Measurements from ENCODE around the gene HOXB2.

The HOXB2 gene

GRCh38 chr17:48551596-48552465 is 6.9 kb upstream of the HOXB2 start:
- no peaks in the 10 kb centered on the region for H3K9me3 ChIP-seq (ENCODE audit: severe bottlenecking)
- H3K27me3 ChIP-seq (ENCODE audit: insufficient read depth, poor library complexity, severe bottlenecking) = no peaks in the 10 kb centered on the region
- peaks cover 11% of the 10 kb centered on the region for H3K4me1 ChIP-seq (ENCODE audit: insufficient read depth, poor library complexity, severe bottlenecking)
- H3K27ac ChIP-seq (ENCODE audit: poor library complexity, severe bottlenecking) = no peak overlapping the region
- ATAC-seq (ENCODE audit: low read depth) (no peak), DNase-seq (ENCODE audit: low spot score) (no peak)
- H3K36me3 ChIP-seq (ENCODE audit: low read depth) = peaks cover 19% of the 10 kb centered on the region
- no peak for TF ChIP-seq CTCF (IDR thresholded peaks at IDR 0.05; ENCODE audit: poor library complexity, severe bottlenecking)
- no peak overlapping the region for H3K4me3 ChIP-seq (ENCODE audit: severe bottlenecking)

- no peak for TF ChIP-seq CTCF (IDR thresholded peaks at IDR 0.05; ENCODE audit: poor library complexity, severe bottlenecking)
- H3K36me3 ChIP-seq (ENCODE audit: low read depth) = peaks cover 19% of the 10 kb centered on the region
- DNase-seq (ENCODE audit: low spot score) = no peak
- ATAC-seq (ENCODE audit: low read depth) = no peak
- no peaks in the 10 kb centered on the region for H3K27me3 ChIP-seq (ENCODE audit: insufficient read depth, poor library complexity, severe bottlenecking)
- H3K4me3 ChIP-seq (ENCODE audit: severe bottlenecking) = no peak overlapping the region
- peaks cover 5% of the 10 kb centered on the region for H3K4me1 ChIP-seq (ENCODE audit: insufficient read depth, poor library complexity, severe bottlenecking)
- H3K9me3 ChIP-seq (ENCODE audit: severe bottlenecking) = no peaks in the 10 kb centered on the region
- H3K27ac ChIP-seq (ENCODE audit: poor library complexity, severe bottlenecking) = no peak overlapping the region
Observed at GRCh38 chr17:48551214-48551555, 6.3 kb upstream of the HOXB2 start.

GRCh38 chr17:48550502-48551213 is 5.7 kb upstream of the HOXB2 start:
- TF ChIP-seq CTCF (IDR thresholded peaks at IDR 0.05; ENCODE audit: poor library complexity, severe bottlenecking) = no peak
- no peaks in the 10 kb centered on the region for H3K27me3 ChIP-seq (ENCODE audit: insufficient read depth, poor library complexity, severe bottlenecking)
- no peak for DNase-seq (ENCODE audit: low spot score)
- no peak for ATAC-seq (ENCODE audit: low read depth)
- no peaks in the 10 kb centered on the region for H3K4me1 ChIP-seq (ENCODE audit: insufficient read depth, poor library complexity, severe bottlenecking)
- H3K27ac ChIP-seq (ENCODE audit: poor library complexity, severe bottlenecking) = no peak overlapping the region
- H3K9me3 ChIP-seq (ENCODE audit: severe bottlenecking) = no peaks in the 10 kb centered on the region
- H3K36me3 ChIP-seq (ENCODE audit: low read depth) = peaks cover 19% of the 10 kb centered on the region
- H3K4me3 ChIP-seq (ENCODE audit: severe bottlenecking) = no peak overlapping the region

- H3K4me3 ChIP-seq (ENCODE audit: severe bottlenecking) = no peak overlapping the region
- H3K4me1 ChIP-seq (ENCODE audit: insufficient read depth, poor library complexity, severe bottlenecking) = no peaks in the 10 kb centered on the region
- DNase-seq (ENCODE audit: low spot score) (no peak), ATAC-seq (ENCODE audit: low read depth) (no peak)
- H3K27ac ChIP-seq (ENCODE audit: poor library complexity, severe bottlenecking) = no peak overlapping the region
- no peaks in the 10 kb centered on the region for H3K9me3 ChIP-seq (ENCODE audit: severe bottlenecking)
- TF ChIP-seq CTCF (IDR thresholded peaks at IDR 0.05; ENCODE audit: poor library complexity, severe bottlenecking) = no peak
- H3K36me3 ChIP-seq (ENCODE audit: low read depth) = peaks cover 19% of the 10 kb centered on the region
- no peaks in the 10 kb centered on the region for H3K27me3 ChIP-seq (ENCODE audit: insufficient read depth, poor library complexity, severe bottlenecking)
Observed at GRCh38 chr17:48549914-48550501, 5.1 kb upstream of the HOXB2 start.
